ENCODE data around the gene OAF.

Gene OAF

GRCh38 chr11:120224361-120224760 lies 13.5 kb downstream of the OAF start:
- no peak for DNase-seq

- DNase-seq = no peak
Observed at GRCh38 chr11:120224972-120225909, 14.4 kb downstream of the OAF start.

GRCh38 chr11:120226242-120226641 lies 15.4 kb downstream of the OAF start:
- no peak for DNase-seq

- no peak for DNase-seq
Observed at GRCh38 chr11:120226714-120227113, 15.9 kb downstream of the OAF start.

GRCh38 chr11:120227228-120227852 lies 16.5 kb downstream of the OAF start:
- no peak for DNase-seq

GRCh38 chr11:120228794-120229384 lies 18.1 kb downstream of the OAF start:
- no peak for DNase-seq

GRCh38 chr11:120229451-120230424 lies 18.9 kb downstream of the OAF start:
- peak; percentile 15 for DNase-seq

- no peak for DNase-seq
Observed at GRCh38 chr11:120230433-120231071, 19.7 kb downstream of the OAF start.

- no peak for DNase-seq
Observed at GRCh38 chr11:120231963-120232362, 21.1 kb downstream of the OAF start.

- no peak for DNase-seq
Observed at GRCh38 chr11:120233207-120233803, 22.5 kb downstream of the OAF start.

GRCh38 chr11:120235024-120235628 lies 24.3 kb downstream of the OAF start:
- DNase-seq = peak; percentile 59

GRCh38 chr11:120236169-120237107 lies 25.6 kb downstream of the OAF start:
- DNase-seq = no peak

- no peak for DNase-seq
Observed at GRCh38 chr11:120238968-120239620, 28.3 kb downstream of the OAF start.

GRCh38 chr11:120239713-120240640 lies 29.1 kb downstream of the OAF start, which contains the start of gene POU2F3:
POU2F3 (plus strand) TSS chr11:120240140; CDS start chr11:120240344, 204 bp downstream.
- DNase-seq = no peak

- no peak for DNase-seq
Observed at GRCh38 chr11:120240866-120241265, 30.0 kb downstream of the OAF start.

- DNase-seq = no peak
Observed at GRCh38 chr11:120241277-120241676, 30.4 kb downstream of the OAF start.

- DNase-seq = no peak
Observed at GRCh38 chr11:120243221-120243620, 32.4 kb downstream of the OAF start.

Measured in CD4-positive, alpha-beta T cell treated with Interleukin-17A for 4 hours (primary cell).